ENCODE measurements around the gene ACTRT3.

Gene ACTRT3

DNA sequence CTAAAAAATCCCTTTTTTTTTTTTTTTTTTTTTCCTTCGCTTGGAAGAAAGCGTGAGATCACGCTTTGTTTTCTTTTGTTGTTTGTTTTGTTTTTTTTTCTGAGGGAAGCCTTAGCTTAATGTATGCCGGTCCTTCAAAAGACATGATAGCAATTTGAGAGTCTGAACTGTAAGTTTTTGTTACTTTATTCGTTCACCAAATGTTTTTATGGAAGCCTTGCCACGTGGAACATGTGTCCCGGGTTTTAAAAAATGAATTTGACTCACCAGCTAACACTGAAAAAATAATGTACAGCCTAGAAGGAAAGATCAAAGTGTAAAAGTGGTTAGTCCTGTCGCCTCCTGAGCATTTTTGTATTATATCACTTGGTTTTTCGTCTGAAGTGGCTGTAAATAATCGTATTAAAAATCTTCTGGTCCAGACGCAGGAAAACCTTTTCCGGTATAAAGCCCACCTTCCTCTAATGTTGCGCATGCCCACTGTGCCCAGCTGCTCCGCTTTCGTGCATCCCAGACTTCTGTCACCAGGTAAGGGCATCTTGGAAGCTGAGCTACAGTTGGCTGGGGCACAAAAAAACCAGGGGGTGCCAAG, 3.0 kb upstream of the ACTRT3 start:
- no peak for DNase-seq (ENCODE audit: extremely low read depth, low read depth)
- TF ChIP-seq, protein P1, sequence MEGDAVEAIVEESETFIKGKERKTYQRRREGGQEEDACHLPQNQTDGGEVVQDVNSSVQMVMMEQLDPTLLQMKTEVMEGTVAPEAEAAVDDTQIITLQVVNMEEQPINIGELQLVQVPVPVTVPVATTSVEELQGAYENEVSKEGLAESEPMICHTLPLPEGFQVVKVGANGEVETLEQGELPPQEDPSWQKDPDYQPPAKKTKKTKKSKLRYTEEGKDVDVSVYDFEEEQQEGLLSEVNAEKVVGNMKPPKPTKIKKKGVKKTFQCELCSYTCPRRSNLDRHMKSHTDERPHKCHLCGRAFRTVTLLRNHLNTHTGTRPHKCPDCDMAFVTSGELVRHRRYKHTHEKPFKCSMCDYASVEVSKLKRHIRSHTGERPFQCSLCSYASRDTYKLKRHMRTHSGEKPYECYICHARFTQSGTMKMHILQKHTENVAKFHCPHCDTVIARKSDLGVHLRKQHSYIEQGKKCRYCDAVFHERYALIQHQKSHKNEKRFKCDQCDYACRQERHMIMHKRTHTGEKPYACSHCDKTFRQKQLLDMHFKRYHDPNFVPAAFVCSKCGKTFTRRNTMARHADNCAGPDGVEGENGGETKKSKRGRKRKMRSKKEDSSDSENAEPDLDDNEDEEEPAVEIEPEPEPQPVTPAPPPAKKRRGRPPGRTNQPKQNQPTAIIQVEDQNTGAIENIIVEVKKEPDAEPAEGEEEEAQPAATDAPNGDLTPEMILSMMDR (IDR thresholded peaks at IDR 0.05; ENCODE audit: low read depth, low read length) = no peak

DNA sequence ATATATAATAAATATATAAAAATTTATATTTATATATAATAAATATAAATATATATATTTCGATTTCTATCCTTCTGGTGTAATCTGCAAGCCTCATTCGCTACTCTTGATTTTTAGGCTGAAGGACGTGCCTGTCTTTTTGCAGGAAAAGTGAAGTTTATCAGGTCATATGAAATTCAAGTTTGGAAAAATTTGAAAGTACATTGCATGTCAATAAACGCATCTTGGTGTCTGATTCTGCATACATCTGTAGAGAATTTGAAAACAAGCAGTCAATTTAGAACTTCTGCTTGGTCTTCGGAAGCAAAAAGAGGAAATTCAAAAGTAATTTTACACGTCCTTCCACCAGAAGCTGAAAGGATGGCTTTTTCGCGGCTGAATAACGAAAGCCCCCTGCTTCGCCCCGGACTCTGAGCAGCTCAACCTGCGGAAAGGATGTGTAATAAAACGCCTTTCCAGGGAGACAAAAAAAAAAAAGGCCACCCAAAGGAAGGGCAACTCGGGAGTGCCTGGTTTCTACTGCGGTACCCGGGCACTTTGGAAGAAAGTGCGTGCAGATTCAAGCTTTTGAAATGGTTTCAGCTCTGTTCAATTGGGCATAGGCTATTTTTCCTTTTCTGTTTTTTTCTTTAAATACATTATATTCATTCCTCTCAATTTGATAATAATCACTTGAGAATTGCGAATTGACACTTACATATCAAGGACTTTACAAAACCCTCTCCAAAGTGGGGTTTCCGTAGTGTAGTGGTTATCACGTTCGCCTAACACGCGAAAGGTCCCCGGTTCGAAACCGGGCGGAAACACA, 2.3 kb upstream of the ACTRT3 start:
- TF ChIP-seq, protein P1 (IDR thresholded peaks at IDR 0.05; ENCODE audit: low read depth, low read length) = no peak
- no peak for DNase-seq (ENCODE audit: extremely low read depth, low read depth)

DNA sequence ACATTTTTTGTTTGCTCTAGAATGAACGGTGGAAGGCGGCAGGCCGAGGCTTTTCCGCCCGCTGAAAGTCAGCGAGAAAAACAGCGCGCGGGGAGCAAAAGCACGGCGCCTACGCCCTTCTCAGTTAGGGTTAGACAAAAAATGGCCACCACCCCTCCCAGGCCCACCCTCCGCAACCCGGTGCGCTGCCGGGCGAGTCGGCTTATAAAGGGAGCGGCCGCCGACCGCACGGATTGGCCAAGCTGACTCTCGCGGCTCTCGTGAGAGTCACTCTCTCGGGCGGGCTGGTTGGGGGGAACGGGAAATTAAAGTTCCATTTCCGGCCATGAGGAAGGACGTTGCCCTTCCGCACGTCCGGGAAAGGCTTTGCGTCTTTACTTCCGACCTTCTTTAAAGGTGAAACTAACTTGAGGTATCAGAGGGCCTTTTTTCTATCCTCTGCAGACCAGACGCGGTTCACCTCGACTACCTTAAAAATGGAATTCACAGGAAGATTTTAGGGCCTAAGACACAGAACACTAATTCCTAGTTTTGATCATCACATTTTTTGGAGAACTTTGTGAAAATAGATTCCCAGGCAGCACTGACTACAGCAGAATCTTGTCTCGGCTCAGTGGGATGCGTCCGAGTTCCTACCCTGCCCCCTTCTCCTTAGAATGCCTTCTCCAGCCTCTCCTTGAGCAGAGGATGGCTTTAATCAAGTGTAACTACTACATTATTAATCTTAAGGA, 4.3 kb downstream of the ACTRT3 start, which contains the start of gene TERC:
TERC (minus strand) TSS at position 179 of the 731 bp plus-strand sequence.
- DNase-seq (ENCODE audit: extremely low read depth, low read depth) = peak; percentile 81
- TF ChIP-seq, protein P1 (IDR thresholded peaks at IDR 0.05; ENCODE audit: low read depth, low read length) = no peak

DNA sequence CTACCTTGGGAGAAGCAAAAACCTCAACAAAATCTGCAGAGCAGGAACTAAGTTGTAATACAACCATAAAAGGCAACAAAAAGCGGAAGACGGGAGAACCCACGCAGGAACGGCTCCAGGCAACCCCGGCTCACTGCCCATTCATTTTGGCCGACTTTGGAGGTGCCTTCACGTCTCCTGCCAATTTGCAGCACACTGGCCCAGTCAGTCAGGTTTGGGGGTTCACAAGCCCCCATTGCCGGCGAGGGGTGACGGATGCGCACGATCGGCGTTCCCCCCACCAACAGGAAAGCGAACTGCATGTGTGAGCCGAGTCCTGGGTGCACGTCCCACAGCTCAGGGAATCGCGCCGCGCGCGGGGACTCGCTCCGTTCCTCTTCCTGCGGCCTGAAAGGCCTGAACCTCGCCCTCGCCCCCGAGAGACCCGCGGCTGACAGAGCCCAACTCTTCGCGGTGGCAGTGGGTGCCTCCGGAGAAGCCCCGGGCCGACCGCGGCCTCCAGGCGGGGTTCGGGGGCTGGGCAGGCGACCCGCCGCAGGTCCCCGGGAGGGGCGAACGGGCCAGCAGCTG, 5.0 kb downstream of the ACTRT3 start:
- DNase-seq (ENCODE audit: extremely low read depth, low read depth) = no peak
- TF ChIP-seq, protein P1 (IDR thresholded peaks at IDR 0.05; ENCODE audit: low read depth, low read length) = no peak

DNA sequence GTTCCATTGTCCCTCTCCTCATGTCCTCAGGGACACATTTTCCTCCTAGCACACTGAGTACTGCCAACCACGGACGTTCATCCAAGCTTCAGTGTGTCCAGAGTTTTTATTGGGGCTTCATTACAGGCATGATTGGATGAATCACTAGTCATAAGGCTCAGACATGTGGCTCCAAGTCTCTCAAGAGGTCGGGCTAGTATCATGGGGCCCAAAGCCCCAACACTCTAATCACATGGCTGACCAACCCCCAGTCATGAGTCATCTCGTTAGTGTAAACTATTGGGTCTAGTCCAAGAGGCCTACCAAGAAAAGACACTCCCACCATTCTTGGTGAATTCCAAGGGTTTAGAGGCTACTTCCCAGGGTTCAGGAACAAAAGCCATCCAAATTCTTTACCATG, 8.9 kb downstream of the ACTRT3 start:
- TF ChIP-seq, protein P1 (IDR thresholded peaks at IDR 0.05; ENCODE audit: low read depth, low read length) = no peak
- no peak for DNase-seq (ENCODE audit: extremely low read depth, low read depth)

DNA sequence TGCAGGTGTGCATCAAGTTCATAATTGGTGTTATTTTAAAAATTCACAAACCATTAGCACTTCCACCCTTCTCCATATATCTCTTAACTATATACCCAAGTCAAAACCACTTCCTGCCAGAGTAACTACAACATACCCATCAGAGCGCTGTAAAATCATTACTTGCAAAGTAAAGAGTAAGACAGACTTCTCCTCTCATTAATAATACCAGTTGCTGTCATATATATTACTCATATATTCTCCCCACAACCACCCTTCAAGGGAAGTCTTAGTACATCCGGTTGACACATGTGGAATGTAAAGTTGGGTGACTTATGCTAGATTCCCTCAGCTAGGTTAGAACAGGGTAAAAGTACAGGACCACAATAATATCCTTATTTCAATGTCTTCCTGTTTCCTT, 10.1 kb downstream of the ACTRT3 start:
- no peak for DNase-seq (ENCODE audit: extremely low read depth, low read depth)

More for the DNA sequence above, 10.1 kb downstream of the ACTRT3 start:
- TF ChIP-seq, protein P1 (IDR thresholded peaks at IDR 0.05; ENCODE audit: low read depth, low read length) = no peak

Measured in AG09319 (cell line).